Ascending aorta (tissue), 2 donors: ENCODE measurements around the gene MOGAT3. TPM values are rescaled to one million over a fixed set of nuclear protein-coding genes. Genes with fewer than 3 reads are reported as not detected.
A peak's percentile ranks its signal among the peaks of the same experiment; 100 is the strongest.

ENCODE experiments used
- DNase-seq, 2 donors: peaks; one replicate each; pipeline ENCODE4 v3.0.0-alpha.2; 2019; ENCODE audit warnings: low spot score in 2 of 2
- H3K27ac ChIP-seq, 2 donors: fragments of 200-600 bp; sonication (generic); one replicate each; pipeline ENCODE4 v1.5.1; 2016 to 2017; ENCODE audit warnings: mild to moderate bottlenecking in 1 of 2
- H3K27me3 ChIP-seq: fragments of 200-600 bp; sonication (generic); one replicate; pipeline ENCODE4 v1.5.1; 2017
- H3K36me3 ChIP-seq, 2 donors: fragments of 200-600 bp; sonication (generic); one replicate each; pipeline ENCODE4 v1.5.1; 2016
- H3K4me1 ChIP-seq, 2 donors: fragments of 200-600 bp; sonication (generic); one replicate each; pipeline ENCODE4 v1.5.1; 2016 to 2017; ENCODE audit warnings: mild to moderate bottlenecking in 1 of 2
- H3K4me3 ChIP-seq, 2 donors: fragments of 200-600 bp; sonication (generic); one replicate each; pipeline ENCODE4 v1.5.1; 2016 to 2017; ENCODE audit warnings: mild to moderate bottlenecking in 1 of 2
- H3K9me3 ChIP-seq, 2 donors: fragments of 200-600 bp; sonication (generic); one replicate each; pipeline ENCODE4 v1.5.1; 2016
- intact Hi-C: fragments of 100-400 bp; cut with DNase I; formaldehyde crosslinking; loops from one replicate; pipeline ENCODE4 v1.15.1; 2023
- total RNA-seq: library from RNA; depleted of rRNA; stranded (reverse); fragments of >200 nt; gene quantifications from one replicate; pipeline ENCODE4 v1.1.0, GENCODE V29; 2016
- TF ChIP-seq, protein P1 (sequence below), 3 experiments: fragments of 200-600 bp in 2 of 3; fragments of 450-650 bp in 1 of 3; sonication (generic) in 2 of 3; IDR thresholded peaks; one replicate each; pipeline ENCODE4 v1.5.1; 2016 to 2019; ENCODE audit warnings: antibody characterized with exemption in 3 of 3, mild to moderate bottlenecking in 1 of 3, moderate library complexity in 1 of 3

Gene MOGAT3
- total RNA-seq, 1 donor from 2014 or later = not detected

DNA sequence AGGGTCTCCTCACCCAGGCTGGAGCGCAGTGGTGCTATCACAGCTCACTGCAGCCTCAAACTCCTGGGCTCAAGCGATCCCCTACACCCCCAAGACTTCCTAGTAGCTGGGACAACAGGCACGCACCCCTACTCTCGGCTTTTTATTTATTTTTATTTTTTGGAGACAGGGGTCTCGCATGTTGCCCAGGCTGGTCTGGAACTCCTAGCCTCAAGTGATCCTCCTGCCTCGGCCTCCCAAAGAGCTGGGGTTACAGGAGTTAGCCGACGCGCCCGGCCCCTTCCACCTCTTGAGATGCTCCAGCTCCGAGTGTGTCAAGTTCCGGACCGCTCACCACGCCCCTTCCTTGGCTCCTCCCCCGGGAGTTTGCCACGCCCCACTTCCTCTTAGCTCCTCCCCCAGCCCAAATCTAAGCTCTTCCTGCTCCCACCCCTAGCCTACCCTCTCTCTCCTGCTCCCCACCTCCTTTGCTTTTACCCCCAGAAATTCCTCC, 27.0 kb downstream of the MOGAT3 start:
- Histone ChIP-seq H3K27ac (no peak overlapping the region), H3K4me3 (peak overlapping the region; percentile 18 to 37), H3K9me3 (no peaks in the 10 kb centered on the region), H3K4me1 (peaks cover 16 to 25% of the 10 kb centered on the region in 2 donors), H3K36me3 (no peaks in the 10 kb centered on the region), H3K27me3 (peaks cover 45% of the 10 kb centered on the region)
- intact Hi-C loops = no loop called here
- DNase-seq = no peak
- TF ChIP-seq, protein P1, sequence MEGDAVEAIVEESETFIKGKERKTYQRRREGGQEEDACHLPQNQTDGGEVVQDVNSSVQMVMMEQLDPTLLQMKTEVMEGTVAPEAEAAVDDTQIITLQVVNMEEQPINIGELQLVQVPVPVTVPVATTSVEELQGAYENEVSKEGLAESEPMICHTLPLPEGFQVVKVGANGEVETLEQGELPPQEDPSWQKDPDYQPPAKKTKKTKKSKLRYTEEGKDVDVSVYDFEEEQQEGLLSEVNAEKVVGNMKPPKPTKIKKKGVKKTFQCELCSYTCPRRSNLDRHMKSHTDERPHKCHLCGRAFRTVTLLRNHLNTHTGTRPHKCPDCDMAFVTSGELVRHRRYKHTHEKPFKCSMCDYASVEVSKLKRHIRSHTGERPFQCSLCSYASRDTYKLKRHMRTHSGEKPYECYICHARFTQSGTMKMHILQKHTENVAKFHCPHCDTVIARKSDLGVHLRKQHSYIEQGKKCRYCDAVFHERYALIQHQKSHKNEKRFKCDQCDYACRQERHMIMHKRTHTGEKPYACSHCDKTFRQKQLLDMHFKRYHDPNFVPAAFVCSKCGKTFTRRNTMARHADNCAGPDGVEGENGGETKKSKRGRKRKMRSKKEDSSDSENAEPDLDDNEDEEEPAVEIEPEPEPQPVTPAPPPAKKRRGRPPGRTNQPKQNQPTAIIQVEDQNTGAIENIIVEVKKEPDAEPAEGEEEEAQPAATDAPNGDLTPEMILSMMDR (IDR thresholded peaks at IDR 0.05) = no peak

DNA sequence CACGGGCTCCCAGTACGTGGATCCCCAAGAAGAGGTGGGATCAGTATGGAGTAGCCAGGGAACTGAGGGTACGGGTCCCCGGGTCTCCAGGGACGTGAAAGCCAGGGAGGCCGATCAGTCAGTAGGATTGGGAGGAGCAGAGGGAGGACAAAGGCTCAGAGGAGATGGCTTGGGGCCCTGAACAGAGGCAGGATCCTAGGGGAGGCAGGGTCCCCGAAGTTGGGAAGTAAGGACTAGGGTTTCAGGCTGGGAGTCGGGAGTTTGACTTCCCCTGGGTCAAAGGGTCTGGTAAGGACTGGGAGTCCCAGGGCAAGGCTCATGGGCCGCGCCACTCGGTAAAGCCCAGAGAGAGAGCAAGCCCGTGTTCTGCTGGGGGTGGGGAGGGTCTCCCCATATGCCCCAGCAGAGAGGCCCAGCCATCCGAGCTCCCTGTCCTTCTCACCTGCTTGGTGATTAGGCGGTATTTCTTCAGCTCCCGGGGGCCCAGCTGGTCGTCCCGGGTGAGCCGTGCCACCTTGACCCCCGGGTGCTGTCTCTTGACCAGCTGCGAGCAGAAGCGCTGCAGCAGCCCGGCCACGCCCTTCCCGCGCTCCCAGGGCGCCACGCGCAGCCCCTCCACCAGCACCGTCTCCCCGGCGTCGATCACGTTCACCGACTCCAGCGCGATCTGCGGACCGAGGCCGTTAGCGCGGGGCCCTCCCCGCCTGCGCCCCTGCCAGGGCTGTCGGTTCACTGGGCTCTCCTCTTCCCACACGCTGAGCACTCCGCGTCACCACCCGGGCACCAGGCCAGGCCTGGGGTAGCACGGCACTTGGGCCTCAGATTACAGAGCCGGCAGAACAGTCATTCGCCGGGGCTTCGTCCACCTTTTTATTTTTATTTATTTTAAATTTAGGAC, 27.7 kb downstream of the MOGAT3 start:
- DNase-seq = peak in 1 of 2 donors; percentile 82
- Histone ChIP-seq H3K36me3 (no peaks in the 10 kb centered on the region), H3K4me1 (peaks cover 16 to 25% of the 10 kb centered on the region in 2 donors), H3K27ac (no peak overlapping the region), H3K4me3 (peak overlapping the region; percentile 18 to 37), H3K9me3 (no peaks in the 10 kb centered on the region), H3K27me3 (peaks cover 45% of the 10 kb centered on the region)
- TF ChIP-seq, protein P1 (IDR thresholded peaks at IDR 0.05) = no peak
- intact Hi-C loops = no loop called here

DNA sequence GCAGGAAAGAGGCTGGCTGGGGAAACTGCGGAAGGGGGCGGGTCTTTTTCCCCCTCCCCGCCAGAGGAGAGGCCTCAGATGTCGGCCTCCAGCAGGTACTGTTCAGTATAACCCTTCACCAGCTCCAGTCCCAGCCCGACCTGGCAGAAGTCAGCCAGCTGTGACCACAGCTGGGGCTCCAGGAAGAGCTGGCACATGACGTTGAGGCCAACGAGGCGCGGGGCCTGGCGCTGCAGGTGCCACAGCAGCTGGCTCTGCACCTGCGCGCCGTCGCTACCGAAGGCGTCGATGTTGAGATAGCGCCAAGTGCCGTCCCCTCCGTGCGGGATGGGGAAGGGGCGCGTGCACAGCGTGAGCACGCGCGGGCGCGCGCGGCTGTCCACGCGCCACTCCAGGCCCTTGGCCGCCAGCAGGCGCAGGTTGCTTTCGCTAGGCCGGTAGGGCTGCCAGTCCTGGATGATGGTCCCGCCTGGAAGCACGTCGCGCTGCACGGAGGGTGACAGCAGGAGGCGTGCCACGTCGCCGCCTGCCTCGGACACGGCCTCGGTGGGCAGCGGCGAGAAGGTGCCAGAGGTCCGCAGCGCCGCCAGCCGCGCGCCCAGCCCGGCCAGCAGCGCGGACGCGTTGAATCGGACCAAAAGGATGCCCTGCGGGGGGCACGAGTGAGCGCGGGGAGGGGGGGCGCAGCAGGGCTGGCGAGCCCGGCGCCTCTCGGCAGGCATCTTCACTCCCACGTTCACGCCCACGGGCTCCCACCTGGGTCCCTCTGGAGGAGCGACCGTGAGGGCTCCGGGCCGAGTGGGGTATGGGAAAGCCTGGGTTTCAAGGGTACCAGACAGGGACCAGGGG, 28.6 kb downstream of the MOGAT3 start:
- intact Hi-C loops = no loop called here
- peak overlapping the region in 1 of 2 donors; percentile 37 for H3K4me3 ChIP-seq
- H3K27ac ChIP-seq = no peak overlapping the region
- no peaks in the 10 kb centered on the region for H3K9me3 ChIP-seq
- peaks cover 45% of the 10 kb centered on the region for H3K27me3 ChIP-seq
- H3K36me3 ChIP-seq = no peaks in the 10 kb centered on the region
- TF ChIP-seq, protein P1 (IDR thresholded peaks at IDR 0.05) = no peak
- DNase-seq = no peak
- peaks cover 16 to 25% of the 10 kb centered on the region in 2 donors for H3K4me1 ChIP-seq

DNA sequence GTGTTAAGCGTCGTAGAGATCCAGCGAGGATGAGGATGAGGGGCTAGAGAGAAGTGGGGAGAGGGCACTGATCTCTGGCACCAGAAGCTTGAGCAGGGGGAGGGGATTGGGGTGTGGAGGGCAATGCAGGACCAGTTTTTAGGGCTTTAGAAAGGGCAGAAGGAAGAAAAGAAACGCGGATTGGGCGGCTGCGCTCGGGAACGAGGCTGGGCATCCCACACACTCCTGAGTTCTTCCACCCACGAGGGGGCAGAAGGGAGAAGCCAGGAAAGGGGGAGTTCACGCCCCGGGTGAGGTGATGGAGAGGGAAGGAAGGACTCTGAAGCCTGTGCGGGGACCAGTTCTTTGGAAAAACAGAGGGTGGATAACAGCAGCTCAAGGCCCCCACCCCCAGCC, 29.4 kb downstream of the MOGAT3 start:
- Histone ChIP-seq H3K27me3 (peaks cover 43% of the 10 kb centered on the region), H3K4me1 (peaks cover 16 to 25% of the 10 kb centered on the region in 2 donors), H3K36me3 (no peaks in the 10 kb centered on the region), H3K9me3 (no peaks in the 10 kb centered on the region), H3K27ac (no peak overlapping the region), H3K4me3 (no peak overlapping the region)
- no peak for DNase-seq
- TF ChIP-seq, protein P1 (IDR thresholded peaks at IDR 0.05) = no peak
- intact Hi-C loops = loop anchor here (2.0 kb wide), 1 partner anchor 27 kb away; no protein-coding TSS in a partner anchor

DNA sequence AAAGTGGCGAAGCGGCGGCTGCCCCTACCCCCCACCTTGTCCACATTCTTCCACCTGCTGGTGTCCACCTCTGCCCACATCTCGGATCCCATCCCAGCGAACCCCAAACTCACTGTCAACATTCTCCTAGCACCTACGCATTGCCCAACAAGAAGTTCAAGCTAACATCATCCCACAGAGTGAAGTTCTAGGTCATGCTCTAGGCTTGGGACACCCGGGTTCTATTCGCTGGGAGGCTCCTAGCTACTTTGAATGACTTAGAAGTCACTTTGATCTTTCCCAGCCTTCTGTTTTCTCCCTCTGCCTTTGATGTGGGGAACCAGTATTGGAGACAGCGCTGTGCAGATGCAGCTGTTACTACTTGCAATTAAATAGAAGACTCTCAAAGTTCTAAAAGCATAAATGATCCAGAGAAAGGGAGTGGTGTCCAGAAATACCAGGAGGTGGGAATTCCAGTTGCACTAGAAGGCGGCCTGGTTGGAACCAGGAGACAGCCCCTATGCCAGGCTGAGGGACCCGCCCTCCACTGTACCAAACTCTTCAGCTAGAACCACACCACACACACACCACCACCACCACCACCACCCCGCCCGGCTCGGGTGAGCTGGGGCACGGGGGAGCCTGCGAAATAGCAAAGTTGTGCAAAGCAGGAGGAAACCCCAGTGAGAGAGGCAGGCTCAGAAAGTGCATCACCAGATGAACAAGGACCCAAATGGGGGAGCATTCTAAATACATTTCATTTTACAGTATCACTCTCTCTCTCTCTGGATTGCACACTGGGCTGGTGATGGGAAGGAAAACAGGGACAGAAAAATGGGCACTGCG, 30.0 kb downstream of the MOGAT3 start:
- peaks cover 18 to 26% of the 10 kb centered on the region in 2 donors for H3K4me1 ChIP-seq
- H3K27me3 ChIP-seq = peaks cover 45% of the 10 kb centered on the region
- intact Hi-C loops = loop anchor here (2.0 kb wide), 1 partner anchor 26 kb away; no protein-coding TSS in a partner anchor
- H3K4me3 ChIP-seq = no peak overlapping the region
- H3K36me3 ChIP-seq = no peaks in the 10 kb centered on the region
- no peak for DNase-seq
- H3K9me3 ChIP-seq = no peaks in the 10 kb centered on the region
- TF ChIP-seq, protein P1 (IDR thresholded peaks at IDR 0.05) = no peak
- no peak overlapping the region for H3K27ac ChIP-seq
